HG03045 (cell line): ENCODE data around the gene RALGAPA1.
"Not testable (repeated sequence)": the region's sequence is repeated elsewhere in the genome, so short reads cannot be mapped to it uniquely, and the experiment has no call there.

ENCODE experiments used
- ATAC-seq: cut with Tn5 transposase; IDR thresholded peaks from one replicate; pipeline ENCODE4 v1.9.1; 2021; ENCODE audit warnings: mild to moderate bottlenecking, moderate library complexity; ENCODE audit not compliant: unreplicated experiment

RALGAPA1 gene

DNA sequence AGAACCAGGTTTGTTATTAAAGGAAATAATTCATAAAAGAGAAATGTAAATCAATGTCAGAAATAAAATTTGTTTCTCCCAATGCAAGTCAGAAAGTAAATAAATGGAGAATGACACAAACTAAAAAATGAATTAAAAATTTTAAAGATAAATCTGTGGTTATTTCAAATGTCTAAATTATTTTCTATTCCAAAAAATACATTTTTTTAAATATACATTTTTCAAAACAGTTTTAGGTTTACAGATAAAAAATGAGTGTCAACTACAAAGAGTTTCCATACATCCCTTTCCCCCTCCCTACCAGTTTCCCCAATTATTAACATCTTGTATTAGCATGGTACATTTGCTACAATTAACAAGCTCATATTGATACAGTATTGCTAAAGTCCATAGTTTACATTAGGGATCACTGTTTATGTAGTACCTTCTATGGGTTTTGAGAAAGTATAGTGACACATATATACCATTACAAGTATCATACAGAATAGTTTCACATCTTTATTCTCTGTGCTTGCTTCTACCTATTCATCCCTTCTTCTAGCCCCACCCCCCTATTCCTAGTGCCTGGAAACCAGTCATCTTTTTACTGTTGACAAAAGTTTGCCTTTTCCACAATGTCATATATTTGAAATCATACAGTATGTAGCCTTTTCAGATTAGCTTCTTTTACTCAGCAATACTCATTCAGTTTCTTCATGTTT, 104.2 kb downstream of the RALGAPA1 start:
- ATAC-seq: no peak

DNA sequence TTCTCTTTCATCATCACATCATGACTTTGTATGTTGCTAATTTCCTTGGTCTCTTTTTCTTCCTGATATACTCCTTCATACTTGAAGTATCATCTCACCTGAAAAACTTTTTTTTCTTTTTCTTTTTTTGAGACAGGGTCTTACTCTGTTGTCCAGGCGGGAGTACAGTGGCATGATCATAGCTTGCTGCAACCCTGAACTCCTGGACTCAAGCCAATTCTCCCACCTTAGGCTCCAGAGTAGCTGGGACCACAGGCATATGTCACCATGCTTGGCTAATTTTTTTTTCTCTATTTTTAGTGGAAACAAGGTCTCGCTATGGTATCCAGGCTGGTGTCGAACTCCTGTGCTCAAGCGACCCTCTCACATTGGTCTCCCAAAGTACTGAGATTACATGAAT, 107.6 kb downstream of the RALGAPA1 start:
- no peak for ATAC-seq

DNA sequence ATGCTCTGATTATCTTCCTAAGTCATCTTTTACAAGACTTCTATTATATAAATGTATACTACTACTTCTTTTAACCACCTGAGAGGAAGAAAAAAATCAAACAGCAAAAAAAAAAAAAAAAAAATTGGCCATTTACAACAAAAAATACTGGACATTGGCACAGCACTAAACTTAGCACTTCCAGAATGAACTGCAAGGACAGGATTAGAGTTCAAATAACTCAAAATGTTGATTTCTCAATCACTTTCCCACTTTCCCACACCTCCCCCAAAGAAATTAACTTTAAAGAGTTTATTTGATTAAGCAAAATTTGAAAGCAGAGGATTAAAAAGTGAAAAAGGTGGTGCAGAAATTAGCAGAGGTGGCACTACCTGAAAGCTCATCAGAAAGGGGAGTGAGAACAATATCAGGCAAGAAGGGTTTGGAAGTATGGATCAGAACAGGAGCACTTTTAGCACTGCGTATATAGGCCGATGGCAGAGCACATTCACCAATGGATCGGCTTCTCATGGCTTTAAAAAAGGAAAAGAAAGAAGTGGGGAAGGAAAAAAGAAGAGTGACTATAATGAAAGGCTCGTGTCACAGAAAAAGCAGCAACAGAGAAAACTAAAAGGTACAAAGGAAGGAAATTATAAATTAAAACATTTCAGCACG, 109.2 kb downstream of the RALGAPA1 start:
- no peak for ATAC-seq

DNA sequence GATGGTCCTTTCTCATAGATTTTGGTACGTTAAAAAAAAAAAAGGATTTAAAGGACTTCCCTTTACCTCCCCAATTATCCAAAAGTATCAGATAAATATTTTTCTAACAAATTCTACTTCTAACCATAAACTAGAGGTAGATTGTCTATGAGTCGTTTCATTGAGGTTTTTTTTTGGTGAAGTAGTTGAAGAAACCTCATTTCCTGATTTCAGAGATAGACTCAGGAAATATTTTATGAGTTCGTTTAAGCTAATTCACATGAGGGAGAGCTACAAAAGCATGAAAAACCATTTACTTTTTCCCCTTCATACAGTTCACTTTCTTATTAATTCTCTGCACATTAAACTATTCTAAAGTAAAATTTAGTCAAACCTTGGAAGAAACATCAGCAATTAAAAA, 112.5 kb downstream of the RALGAPA1 start:
- ATAC-seq: no peak

DNA sequence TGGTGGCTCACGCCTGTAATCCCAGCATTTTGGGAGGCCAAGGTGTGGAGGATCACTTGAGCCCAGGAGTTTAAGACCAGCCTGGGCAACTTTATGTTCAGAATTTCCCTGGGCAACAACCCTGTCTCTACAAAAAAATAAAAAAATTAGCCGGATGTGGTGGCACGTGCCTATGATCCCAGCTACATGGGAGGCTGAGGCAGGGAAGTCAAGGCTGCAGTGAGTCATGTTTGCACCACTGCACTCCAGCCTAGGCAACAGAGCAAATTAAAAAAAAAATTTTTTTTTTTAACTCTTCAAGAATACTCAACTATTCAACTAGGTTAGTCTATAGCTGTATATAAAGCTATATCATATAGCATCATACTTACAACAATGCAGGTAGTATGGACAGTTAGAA, 113.0 kb downstream of the RALGAPA1 start:
- ATAC-seq: no peak

DNA sequence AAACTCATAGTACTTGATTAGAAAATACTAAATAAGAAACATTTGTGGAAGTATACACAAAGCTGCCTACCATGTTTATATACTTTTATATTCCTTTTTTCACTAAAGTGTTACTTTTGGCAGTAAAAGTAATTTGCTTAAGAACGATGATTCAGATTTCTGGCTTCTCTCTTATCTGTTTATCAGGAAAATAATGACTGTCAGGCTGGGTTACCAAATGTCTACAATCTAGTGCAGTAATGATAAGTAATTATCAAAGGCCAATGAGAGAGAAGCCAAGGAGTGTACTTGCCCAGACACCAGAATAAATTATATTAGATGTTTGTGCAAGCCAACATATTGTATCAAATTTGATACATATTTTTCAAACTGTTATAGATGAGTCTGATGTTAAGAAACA, 113.4 kb downstream of the RALGAPA1 start:
- no peak for ATAC-seq

DNA sequence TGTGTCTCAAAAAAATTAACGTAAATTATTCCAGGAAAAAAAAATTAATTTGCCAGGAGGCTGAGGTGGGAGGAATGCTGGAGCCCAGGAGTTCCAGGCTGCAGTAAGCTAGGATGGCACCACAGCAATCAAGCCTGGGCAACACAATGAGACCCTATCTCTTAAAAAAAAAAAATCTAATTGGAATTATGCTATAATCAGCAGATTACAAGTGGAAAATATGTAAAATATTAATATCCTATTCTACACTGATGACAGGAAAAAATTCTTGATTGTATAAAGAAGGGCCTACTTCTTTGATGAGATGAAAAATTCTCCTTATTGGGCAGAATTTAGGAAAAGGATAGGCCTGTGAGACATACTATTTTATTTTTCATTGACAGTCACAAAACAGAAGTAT, 114.0 kb downstream of the RALGAPA1 start:
- no peak for ATAC-seq

DNA sequence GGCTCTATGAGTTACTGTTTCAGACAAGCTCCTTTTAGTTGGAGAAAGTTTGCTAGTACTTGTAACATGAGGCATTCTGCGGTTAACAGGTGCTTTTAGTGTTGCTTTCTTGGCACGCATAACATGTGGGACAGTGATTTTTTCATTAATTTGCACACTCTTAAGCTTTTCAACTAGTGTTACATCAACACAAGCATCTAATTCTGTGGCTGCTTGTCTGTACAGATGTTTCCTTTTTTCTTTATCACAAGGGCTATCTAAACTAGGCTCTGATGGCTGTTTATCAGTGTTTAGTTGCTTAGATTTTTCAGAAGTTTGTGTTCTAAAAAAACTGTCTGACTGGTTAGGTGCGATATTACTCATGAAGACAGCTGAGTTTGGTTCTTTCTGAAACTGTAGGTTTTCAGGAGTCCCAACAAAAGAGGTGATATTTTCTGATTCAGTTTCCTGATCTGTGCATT, 120.1 kb downstream of the RALGAPA1 start:
- no peak for ATAC-seq

DNA sequence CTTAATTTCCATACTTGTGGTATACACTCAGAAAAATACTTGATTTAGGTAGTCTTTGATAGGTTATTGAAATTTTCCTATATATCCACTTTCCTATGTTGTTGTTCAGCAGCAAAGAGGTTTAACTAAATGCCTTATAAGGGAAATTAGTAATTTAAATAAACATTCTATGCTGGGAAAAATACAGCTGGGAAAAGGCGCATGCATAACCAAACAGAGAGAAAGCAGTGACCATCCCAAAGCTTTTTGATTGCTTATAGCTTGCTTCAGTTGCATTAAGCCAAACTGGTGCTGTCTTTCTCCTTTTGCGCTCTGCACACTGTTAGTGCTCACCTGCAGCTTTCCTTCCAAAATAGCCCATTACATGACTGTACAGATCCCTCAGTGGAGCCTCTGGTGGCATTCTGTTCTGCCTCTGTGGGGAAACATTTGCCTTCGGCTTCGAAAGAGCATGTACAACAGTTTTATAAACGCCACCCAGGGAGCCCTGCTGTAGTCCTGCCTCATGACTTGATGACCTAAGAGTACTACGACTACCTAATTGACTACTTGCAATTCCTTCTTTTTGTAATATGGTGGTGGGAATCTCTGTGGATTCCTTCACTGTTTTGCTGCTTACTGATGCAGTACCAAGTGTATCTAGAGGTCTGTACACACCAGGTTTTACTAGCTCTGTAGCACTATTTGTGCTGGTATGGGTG, 120.8 kb downstream of the RALGAPA1 start:
- ATAC-seq: no peak

DNA sequence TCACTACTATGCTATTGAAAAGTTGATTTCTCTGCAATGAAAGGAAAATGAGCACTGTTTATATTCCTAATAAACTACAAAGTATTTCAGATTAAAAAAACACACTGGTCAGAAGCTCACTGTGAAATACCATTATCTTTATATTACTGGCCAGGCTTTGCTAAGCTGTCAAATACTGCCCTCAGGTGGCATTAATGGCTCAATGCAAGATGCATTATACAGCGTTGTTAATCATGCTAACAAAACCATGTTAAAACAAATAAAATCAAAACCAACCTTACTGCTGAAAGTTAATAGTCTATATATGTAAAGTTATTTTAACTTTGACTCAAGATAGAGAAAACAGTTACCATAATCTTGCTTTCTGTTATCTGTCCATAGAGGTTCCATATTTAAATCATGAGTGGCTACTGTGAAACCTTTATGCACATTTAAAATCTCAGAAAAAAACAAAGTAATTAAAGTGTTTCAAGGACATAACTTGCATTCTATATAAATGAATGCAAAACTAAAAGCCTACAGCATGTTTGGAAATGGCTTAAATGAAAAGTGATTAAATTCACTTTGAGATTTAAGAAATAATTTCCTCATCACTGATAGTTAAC, 121.7 kb downstream of the RALGAPA1 start:
- ATAC-seq: no peak

DNA sequence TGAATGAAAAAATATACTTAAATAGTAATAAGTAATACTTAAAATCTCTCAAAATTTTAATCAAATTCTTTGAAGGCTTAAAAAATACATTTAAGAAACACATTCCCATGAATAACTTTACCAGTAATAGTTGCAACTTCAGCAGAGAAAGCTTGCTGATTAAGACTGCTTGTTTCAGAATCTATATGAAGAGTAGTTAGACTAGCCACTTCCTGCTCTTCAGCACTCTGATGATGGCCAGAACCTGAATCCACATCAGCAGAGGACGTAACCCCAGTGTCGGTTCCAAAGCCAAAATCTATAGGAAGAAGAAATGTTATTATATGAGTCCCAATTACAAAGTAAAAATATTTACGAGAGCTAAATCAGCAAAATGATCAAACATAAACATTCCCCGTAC, 125.4 kb downstream of the RALGAPA1 start:
- not testable (repeated sequence) for ATAC-seq

DNA sequence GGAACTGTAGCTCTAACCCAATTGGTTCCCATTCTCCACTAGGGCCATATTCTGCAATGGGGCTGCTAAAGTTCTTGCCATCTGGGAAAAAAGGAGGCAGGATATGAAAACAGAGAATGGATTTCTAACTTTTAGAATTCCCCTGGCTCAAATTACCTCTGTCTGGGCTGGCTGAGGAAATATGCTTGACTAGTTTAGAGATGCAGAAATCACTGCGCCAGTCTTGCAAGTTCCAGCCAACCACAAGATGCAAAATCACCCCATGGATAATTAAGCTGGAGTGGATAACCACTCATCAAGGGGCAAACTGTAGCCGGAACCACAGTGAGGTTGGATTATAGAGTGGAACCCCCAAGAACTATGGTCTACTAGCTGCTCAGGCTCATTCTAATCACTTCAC, 126.3 kb downstream of the RALGAPA1 start:
- no peak for ATAC-seq

DNA sequence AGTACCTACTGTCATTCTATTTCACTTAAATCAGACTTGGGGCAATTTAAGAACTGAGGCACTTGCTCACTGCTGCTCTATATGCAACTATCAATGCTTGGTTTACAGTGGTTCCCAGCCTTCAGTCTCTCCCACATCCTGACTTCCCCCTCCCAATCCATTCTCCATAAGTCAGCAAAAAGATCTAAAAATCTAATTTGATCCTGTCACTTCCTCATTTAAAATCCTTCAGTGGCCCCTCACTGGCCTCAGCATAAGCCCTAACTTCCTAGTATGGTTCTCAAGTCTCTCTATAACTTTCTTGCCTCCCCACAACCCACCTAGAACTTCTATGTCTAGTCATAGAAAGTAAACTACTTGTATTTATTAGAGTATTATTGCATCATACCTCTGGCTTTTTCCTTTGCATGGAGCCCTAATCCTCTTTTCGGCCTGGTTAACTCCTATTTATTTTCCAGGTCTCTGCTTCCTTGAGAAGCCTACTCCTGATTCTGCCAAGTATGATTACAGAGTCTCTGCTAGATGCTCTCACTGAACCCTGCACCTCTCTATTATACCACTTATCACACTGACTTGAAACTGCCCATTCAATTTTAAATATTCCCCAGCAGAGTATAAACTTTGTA, 130.6 kb downstream of the RALGAPA1 start:
- ATAC-seq: no peak

DNA sequence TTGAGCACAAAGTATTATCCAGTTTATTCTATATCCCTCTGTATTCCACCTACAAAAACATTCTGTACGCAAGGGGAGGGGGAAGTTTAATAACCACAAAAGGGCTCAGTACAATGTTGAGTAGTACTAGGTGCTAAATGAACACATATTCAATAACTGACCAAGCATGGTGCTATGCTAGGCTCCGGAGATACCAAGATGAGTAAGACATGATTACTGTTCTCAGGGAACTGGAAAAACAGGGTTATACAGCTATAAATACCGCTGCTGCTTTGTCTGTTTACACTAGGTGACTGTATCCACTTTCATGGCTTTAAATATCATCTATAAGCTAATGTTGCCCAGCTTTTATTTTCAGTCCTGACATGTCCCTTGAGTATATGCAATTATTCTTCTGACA, 139.3 kb downstream of the RALGAPA1 start:
- no peak for ATAC-seq

DNA sequence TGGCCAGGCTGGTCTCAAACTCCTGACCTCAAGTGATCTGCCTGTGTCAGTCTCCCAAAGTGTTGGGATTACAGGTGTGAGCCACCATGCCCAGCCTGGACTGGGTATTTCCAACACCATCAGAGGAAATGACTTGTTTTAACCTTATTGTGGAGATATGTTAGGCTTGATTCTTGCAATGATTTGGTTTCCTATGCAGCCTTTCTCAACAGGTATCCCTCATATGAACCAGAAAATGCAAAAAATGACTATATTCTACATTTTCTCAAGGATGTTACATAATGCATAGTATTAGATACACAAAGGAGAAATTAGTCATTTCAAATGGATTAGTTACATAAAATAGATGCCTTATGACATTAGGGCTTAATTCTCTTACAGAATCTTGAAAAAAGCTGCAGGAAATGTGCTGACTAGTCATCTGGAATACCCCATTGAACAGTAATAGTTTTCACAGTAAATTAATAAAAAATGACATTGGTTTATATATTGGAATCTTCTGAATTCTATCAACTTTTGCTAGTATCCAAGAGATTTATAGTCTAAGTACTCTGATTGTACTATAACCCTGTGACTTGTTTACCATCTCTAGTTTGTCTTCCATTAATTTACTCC, 142.6 kb downstream of the RALGAPA1 start:
- ATAC-seq: no peak

DNA sequence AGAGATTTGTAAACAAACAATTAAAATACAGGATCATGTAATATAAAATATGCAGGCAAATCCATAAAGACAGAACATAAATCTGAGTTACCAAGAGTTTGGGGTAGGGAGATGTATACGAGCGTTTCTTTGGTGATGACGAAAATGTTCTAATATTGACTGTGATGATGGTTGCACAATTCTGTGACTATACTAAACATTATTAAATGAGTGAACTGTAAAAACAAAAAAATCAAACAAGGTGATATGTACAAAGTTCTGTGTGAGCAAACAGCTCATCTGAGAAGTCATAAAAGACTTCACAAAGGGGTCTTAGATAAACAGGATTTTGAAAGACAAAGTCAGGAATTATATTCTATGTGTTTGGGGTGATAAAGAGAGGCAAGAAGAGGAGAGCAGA, 147.2 kb downstream of the RALGAPA1 start:
- ATAC-seq: no peak

DNA sequence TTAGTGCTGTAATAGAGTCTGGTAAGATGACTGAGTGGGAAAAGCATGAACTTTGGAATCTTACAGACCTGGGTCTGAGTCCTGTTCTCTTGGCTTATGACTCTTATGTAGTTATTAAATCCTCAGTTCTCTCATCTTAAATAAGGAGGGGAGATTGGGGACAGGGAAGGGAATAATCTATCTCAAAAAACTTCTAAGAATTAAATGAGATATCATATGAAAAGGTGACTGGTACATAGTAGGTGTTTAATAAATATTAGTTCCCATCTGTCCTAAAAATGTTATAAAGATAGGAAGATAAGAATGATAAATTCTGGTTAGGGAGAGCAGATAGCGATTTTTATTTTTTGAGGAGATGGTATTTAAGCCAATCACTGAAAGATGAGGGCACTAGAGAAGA, 156.1 kb downstream of the RALGAPA1 start:
- no peak for ATAC-seq

DNA sequence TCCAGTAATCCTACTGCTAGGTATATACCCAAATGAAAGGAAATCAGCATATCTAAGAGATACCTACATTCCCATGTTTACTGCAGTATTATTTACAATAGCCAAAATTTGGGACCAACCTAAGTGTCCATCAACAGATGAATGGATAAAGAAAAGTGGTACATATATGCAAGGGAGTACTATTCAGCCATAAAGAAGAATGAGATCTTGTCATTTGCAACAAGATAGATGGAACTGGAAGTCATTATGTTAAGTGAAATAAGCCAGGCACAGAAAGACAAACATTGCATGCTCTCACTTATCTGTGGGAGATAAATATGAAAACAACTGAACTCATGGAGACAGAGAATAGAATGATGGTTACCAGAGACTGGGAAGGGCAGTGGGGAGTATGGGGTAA, 165.6 kb downstream of the RALGAPA1 start:
- ATAC-seq: no peak

DNA sequence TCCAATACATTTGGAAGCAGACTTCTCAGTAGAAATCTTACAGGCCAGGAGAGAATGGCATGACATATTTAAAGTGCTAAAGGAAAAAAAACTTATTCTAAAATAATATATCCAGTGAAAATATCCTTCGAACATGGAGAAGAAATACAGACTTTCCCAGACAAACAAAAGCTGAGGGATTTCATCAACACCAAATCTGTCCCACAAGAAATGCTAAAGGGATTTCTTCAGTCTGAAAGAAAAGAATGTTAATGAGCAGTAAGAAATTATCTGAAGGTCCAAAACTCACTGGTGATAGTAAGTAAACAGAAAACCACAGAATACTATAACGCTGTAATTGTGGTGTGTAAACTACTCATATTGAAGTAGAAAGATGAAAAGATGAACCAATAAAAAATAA, 171.2 kb downstream of the RALGAPA1 start:
- no peak for ATAC-seq

DNA sequence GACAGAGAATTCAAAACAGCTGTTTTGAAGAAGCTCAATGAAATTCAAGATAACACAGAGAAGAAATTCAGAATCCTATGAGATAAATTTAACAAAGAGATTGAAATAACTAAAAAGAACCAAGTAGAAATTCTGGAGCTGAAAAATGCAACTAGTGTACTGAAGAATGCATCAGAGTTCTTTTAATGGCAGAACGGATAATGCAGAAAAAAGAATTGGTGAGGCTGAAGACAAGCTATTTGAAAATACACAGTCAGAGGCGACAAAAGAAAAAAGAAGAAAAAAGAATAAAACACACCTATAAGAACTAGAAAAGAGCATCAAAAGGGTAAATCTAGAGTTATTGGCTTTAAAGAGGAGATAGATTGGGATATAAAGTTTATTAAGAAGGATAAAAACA, 171.8 kb downstream of the RALGAPA1 start:
- ATAC-seq: no peak

DNA sequence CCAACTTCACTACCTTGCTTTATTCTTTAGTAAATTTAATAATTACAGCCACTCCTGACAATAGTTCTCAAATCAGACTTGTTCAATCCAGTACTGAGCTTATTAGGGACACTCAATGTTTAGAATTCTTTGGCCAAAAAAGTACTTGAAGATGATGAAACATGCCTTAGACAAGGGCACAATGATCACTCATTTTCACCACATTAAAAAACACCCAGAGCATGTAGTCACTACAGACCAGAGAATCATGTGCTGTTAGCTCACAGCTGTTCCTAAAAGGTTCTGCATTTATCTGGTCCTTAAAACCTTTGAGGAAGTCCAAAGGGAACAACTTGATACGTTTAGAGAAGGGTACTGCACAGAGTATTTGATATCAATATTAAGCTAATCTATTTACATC, 176.4 kb downstream of the RALGAPA1 start:
- ATAC-seq: no peak
